Stimulated activated CD4-positive, alpha-beta T cell treated with anti-CD3 and anti-CD28 coated beads, Interleukin-2, amount 100 ng/mL, for 48 hours (primary cell): Measurements from ENCODE around the gene CCDC74A.
"Not testable (repeated sequence)": the region's sequence is repeated elsewhere in the genome, so short reads cannot be mapped to it uniquely, and the experiment has no call there.

ENCODE experiments used
- DNase-seq, 2 donors: peaks; one replicate each; pipeline ENCODE4 v3.0.0-alpha.2; 2020

Gene CCDC74A

DNA sequence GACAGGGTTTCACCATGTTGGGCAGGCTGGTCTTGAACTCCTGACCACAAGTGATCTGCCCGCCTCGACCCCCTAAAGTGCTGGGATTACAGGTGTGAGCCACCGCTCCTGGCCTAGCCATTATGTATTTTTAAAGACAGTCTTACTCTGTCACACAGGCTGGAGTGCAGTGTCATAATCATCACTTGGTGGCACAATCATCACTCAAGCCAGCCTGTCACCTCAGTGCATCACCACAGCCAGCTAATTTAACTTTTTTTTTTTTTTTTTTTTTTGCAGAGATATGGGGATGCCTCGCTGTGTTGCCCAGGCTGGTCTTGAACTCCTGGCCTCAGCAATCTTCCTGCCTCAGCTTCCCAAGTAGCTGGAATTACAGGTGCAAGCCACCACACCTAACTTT lies 24.1 kb upstream of the CCDC74A start:
- not testable (repeated sequence) for DNase-seq

DNA sequence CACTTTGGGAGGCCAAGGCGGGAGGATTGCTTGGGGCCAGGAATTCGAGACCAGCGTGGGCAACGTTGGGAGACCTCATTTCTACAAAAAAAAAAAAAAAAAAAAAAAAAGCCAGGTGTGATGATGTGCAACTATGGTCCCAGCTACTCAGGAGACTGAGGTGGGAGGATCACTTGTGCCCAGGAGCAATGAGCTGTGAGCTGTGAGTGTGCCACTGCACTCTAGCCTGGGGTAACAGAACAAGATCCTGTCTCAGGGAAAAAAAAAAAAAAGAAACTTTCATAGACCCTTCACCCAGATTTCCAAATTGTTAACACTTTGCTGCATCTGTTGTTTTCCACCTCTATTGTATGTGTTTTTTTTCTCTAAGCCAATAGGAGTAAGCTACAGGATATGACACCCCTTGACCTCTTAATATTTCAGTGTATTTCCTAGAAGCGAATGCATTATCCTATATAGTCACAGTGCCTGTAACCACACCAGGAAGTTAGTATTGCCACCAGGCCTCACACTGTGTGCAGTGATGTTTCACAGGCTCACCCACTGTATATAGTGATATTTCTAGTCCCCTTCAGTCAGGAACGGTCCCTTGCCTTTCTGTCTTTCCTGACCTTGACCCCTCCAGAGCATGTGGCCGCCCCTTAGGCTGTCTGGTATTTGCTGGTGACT lies 23.5 kb upstream of the CCDC74A start:
- DNase-seq = not testable (repeated sequence)

DNA sequence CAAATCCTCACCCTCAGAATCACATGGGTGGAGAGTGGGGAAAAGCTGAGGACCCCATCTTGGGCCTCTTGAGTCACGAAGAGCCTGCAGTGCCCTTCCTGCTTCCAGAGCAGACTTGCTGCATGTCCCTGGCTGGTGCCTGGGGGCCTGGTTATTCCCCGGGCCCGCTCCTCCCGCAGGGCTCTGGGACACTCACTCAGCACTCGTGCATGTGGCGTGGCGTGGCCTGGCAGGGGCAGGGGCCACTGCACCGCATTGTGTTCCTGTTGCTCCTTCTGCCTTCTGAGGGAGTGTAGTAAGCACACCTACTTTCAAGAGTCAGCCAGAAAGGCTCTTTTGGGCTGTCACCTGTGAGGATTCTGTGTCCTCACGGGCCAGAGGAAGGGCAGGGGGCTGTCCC lies 18.1 kb upstream of the CCDC74A start:
- DNase-seq = no peak

DNA sequence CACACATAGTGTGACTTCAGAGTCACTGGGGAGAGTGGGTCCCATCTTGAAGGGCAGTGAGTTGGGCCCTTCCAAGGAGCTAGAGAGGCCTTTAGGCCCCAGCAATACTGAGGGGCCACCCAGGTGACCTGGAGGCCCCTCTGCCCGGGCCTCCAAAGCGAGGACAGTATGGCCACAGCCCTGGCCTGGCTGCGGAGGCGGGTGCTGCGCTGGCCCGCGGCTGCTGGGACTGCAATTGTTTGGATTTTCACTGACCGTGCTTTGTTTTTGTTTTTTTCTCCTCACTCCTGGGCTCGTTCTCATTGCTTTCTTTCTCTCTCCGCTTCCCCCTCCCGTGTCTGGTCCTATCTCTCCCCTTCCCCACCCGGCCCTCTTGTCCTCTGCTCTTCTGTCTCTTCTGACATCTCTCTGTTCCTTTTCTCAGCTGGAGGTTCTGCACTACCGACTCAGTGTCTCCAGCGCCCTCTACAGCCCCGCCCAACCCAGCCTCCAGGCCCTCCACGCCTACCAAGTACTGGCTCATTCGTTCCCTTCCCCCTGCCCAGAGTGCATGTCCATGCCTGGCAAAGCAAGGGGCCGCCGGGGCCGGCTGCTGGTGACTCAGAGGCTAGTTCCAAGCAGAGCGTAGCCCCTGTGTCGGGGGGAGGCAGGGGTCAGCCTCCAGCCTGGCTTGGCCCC lies 16.3 kb upstream of the CCDC74A start:
- not testable (repeated sequence) for DNase-seq

DNA sequence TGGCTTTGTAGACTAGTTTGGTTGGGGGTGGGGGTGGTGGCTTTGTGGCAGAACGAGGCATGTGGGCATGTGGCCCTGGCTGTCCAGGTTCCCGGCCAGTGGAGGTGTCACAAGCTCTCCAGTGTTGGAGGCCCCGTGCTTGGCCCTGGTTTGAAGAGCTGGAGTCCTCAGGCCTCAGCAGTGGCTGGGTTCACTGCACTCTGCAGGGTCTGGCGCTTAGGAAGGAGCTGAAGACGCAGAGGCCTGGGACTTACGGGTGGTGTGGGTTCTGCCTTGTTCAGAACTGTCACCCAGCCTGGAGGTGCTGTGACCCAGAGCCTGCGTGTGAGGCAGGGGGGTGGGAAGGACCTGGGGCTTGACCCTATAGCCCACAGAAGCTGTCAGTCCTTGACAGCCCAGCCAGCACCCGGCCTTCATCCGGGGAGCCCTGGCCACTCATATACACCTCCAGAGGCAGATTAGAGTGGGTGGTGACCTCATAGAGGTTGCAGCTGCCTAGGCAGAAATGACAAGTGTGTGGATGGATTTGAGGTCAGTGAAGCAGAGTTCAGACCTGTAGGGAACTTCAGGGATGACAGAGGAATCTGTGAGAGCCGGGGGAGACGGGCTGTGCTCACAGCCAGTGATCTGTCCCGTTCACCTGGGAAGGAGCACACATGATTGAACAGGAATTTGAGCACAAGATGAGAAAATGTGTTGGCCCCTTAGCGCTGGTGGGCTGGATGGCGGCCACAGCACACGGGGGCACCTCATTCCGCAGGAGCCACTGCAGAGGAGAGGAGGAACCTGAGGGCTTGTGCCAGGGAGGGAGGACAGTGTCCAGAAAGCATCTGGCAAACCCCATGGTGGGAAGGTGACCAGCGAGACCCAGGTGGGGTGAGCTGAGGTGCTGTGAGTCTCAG lies 15.5 kb upstream of the CCDC74A start:
- DNase-seq = not testable (repeated sequence)

DNA sequence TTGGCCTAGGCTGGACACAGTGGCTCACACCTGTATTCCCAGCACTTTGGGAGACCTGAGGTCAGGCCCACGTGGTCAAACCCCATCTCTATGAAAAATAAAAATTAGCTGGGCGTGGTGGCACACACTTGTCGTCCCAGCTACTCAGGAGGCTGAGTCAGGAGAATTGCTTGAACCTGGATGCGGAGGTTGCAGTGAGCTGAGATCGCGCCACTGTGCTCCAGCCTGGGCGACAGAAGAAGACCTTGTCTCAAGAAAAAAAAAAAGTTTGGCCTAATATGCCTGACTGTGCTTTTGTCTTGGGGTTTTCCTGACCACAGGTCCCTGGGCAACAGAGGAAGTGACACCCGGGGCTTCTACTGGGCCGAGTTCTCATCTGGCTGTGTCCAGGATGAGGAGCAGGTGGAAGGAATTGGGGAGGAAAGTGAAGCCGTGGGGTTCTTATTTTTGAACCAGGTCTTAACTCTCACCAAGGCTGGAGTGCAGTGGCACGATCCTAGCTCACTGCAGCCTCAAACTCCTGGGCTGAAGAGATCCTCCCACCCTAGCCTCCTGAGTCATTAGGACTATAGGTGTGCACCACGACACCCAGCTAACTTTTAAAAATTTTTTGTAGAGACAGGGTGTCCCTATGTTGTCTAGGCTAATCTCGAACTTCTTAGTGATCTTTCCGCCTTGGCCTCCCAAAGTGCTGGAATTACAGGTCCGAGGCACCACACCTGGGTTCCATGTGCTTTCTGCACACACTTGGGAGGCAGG lies 13.1 kb upstream of the CCDC74A start:
- not testable (repeated sequence) for DNase-seq

DNA sequence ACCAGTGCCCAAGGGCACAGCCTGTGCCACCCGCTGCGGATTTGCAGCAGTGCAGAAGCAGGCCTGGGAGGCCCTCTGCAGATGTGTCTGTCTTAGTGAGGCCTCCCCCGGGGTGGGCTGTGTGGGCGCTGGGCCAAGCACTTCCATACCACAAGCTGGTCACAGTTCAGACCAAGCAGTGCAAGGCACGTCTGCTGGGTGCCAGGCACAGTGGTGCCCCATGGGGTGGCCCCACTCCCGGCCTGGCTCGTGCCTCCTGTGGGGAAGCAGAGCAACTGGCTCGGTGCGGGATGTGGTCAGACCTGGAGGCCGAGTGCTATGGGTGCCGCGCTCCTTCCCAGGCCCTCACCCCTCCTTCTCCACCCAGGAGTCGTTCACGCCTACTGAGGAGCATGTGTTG lies 12.5 kb upstream of the CCDC74A start:
- not testable (repeated sequence) for DNase-seq

DNA sequence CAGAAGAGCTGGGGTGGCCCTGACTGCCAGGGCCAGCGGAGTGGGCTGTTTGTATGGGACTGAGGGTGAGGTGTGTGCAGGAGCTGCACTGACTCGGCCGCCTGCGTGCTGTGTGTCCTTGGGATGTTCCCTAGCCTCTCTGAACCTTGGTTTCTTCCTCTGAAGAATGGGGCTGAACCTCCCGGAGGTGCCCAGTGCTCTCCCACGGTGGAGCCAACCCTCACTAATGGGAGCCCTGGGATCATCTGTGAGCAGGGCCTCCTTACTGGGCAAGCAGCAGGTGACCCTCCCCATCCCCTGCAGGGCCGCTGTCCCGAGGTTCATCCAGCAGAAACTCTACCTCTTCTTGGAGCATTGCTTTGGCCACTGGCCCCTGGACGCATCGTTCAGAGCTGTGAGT lies 11.7 kb upstream of the CCDC74A start:
- no peak for DNase-seq

DNA sequence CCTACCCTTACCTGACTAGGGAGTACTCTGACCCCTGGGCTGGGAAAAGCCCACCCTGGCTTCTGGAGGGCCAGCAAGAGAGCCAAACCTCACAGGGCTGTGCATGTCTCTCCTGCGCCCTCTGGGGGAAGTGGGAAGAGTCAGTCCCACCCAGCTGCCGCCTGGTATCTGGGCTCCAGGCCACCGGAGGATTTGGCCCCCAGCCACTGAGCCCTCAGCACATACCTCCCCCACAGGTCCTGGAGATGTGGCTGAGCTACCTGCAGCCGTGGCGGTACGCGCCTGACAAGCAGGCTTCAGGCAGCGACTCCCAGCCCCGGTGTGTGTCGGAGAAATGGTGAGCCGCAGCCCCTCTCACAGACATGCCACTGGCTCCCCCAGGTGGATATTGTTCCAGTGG lies 11.1 kb upstream of the CCDC74A start:
- not testable (repeated sequence) for DNase-seq

DNA sequence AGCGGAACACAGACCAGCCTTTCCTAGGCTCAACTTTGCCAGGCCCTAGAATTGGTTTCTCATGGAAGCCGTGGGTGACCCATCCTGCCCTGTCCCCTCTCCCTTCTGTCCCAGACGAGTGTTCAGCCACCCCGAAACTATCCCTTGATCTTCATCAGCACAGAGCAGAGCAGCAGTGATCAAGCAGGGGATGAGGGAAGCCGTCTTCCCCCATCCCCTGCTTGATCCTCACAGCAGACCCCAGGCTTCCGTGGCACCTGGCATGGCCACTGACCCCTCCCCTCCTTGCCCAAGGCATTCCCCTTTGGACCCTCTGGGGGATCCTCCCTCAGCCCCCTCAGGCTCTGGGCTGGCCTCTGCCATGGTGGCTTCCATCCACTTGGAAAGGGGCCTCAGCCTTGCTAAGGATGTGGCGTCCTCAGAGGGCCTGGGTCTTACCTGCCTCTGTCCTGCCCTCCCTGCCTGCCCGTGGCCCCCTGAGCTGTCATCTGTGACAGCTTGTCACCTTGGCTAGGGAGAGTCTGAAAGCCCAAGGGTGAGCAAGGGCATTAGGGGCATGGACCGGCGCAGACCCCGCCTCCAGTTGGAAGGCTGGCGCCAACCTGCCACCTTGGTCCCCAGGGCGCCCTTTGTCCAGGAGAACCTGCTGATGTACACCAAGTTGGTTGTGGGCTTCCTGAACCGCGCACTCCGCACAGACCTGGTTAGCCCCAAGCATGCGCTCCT lies 10.4 kb upstream of the CCDC74A start:
- DNase-seq = no peak

DNA sequence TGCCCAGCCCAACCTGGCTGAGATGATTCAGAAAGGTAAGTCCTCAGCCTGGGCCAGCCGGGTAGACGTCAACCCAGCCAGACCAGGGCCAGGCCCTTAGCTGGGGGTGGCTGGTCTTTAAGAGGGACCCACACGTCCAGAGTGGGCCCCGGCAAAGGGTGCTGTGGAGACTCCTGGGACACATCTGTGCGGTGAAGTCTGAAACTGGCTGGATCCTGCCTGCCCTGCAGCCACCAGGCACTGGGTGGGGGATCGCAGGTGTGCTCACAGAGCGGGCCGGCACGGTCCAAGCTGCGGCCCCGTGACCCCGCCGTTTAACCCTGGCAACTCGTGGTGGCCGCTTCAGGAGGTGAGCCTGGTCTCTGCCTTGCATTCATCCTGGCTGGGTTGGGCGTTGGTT lies 9.8 kb upstream of the CCDC74A start:
- DNase-seq = not testable (repeated sequence)

DNA sequence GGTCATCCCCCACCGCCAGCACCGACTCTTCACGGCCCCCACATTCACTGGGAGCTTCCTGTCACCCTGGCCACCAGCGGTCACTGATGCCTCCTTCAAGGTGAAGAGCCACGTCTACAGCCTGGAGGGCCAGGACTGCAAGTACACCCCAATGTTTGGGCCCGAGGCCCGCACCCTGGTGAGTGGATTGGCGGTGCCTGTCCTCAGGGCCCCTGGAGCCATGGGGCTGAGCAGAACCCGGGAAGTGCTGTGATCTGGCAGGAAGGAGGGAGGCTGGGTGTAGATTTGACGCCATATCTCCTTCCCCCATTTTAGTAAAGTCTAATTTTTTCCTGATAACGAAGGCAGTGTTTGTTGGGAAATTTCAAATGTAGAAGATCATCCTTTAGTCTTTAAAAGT lies 9.2 kb upstream of the CCDC74A start:
- DNase-seq = not testable (repeated sequence)

DNA sequence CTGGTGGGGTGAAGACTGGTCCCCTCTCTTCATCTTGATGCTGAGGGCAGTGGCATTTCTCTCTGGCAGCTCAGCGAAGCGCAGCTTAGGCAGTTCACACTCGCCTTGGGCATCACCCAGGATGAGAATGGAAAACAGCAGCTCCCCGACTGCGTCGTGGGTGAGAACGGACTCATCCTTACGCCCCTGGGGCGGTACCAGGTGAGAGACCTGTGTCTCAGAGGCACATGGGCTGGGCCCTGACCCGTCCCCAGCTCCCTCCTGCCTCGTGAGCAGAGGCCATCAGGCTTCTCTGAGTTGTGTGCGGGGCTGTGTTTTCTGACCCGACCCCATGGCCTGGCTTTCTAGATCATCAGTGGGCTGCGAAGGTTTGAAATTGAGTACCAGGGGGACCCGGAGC lies 8.2 kb upstream of the CCDC74A start:
- no peak for DNase-seq

DNA sequence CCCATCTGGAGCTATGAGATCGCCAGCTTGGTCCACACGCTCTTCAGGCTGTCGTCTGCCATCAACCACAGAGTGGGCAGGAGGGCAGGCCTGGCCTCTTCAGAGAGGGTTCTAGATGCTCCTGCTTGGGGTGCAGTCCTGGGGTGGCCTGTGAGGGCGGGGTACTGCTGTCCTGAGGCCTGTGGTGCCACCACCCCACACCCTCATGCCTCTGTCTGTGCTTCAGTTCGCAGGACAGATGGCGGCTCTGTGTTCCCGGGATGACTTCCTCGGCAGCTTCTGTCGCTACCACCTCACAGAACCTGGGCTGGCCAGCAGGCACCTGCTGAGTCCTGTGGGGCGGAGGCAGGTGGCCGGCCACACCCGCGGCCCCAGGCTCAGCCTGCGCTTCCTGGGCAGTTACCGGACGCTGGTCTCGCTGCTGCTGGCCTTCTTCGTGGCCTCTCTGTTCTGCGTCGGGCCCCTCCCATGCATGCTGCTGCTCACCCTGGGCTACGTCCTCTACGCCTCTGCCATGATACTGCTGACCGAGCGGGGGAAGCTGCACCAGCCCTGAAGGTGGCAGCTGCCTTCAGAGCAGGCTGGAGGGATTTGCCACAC lies 7.7 kb upstream of the CCDC74A start:
- DNase-seq = not testable (repeated sequence)

DNA sequence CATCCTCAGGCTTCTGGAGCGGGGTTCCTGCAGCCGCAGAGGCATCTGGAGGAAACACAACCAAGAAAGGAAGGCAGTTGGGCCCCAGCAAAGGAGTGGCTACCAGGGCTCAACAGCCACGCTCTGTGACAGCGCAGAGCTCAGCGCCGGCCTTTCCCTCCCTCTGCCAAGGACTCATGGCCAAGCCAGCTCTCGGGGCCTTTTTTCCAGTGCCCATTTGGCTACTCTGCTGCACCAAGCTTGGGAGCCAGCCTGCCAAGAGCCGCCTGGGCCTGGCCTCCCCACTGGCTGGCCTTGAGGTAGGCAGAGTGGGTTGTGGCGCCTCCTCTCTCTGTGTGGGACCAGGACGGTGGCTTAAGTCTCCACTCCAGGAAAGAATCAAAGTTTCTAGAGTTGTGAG lies 7.2 kb upstream of the CCDC74A start:
- no peak for DNase-seq

DNA sequence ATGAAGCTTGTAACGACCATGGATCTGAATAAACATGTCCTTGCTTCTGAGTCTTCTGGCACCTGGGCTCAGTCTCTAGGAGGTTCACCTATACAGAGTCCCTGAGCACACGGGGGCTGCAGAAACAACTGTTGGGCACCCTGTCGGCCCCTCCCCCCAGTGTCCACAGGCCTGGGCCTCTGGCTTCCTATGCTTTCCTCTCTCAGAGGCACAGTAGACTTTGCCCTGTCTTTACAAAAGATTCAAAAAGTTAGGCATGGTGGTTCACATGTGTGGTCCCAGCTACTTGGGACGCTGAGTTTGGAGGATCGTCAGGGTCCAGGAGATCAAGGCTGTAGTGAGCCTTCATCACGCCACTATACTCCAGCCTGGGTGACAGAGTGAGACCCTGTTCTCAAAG lies 6.2 kb upstream of the CCDC74A start:
- not testable (repeated sequence) for DNase-seq

DNA sequence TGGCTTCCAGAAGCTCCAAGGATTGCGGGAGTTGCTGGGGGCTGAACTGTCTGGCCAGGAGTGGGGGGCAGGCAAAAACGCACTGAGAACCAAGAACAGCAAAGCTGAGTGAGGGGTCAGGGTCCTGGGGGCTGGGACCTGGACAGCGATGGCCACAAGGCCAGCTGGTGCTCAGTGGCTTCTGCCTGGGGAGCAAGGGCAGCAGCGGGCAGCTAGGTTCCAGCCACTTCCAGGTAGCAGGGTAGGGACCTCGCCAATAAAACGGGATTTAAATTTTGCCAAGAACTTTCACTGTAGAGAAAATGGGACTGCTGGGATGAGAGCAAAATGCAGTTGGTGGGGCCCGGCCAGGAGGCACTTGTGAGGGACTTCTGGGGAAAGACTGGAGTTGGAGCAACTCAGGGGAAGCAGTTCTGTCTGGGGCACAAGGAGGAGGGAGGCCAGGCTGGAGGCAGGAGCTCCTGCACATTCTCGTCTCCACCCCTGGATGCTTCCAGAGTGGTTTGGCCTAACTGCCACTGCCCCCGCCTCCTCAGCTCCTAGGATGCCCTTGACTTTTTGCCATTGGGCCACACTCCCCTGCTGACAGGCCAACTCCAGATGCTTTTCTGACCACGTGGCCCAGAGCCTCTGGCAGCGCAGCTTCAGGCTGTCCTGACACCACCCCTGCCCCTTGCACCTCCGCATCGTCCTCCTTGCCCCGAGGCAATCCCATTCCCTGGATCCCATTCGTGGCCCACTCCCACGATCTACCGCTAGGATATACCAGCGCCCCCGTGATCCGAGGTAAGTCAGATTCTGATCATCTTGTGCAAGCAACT lies 5.5 kb upstream of the CCDC74A start:
- DNase-seq = no peak

DNA sequence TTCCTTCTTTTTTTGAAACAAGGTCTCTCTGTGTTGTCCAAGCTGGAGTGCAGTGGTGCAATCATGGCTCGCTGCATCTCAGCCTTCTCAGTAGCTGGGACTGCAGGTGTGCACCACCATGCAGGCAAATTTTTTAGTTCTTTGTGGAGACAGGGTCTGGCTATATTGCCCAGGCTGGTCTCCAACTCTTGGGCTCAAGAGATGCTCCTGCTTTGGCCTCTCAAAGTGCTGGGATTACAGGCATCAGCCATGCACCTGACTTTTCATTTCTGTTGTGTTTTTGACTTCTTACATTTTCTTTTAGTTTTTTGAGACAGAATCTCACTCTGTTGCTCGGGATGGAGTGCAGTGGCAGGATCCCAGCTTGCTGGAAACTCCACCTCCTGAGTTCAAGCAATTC lies 2.4 kb upstream of the CCDC74A start:
- not testable (repeated sequence) for DNase-seq

DNA sequence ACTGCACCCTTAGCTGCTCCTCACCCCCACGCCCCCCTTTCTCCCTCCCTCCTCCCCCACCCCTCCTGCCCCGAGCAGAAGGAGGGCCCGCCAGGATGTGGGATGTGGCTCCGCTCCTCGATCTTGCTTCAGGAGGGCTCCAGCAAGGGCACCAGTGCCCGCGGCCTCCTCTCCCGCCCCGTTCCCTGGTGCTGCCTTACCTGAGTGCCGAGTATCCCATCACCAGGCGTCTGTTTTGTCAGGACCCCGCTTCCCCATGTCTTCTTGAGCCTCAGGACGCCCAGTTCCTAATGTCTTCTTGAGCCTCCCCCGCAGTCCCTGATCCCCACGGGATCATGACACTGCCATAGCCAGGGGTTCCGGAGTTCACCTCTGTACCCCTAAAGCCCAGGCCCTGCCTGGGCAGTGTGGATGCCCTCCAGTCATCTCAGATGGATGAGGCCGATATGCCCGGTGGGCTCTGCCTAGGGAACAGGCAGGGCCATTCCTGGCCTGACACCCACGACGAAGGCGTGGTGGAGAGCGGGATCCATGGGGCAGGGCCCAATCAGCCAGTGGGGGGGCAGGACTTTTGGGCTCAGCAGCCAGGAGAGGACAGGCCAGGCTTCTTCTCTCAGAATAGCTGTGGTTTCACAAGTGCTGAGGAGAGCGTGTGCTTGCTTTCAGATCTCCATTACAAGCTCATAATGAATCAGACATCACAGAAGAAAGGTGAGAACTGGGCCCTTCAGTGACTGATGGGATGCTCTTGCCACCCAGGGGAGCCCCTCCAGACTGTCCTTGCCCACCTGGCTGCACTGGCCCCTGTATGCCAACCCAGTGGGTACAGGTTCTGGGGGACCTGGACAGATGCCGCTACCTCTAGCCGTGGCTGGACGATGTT lies 1.5 kb downstream of the CCDC74A start:
- DNase-seq = not testable (repeated sequence)
